ENCODE data around the gene RNF130.

Gene RNF130

GRCh38 chr5:180084638-180085561, 13.3 kb upstream of the RNF130 start:
- DNase-seq, result no peak

DNA sequence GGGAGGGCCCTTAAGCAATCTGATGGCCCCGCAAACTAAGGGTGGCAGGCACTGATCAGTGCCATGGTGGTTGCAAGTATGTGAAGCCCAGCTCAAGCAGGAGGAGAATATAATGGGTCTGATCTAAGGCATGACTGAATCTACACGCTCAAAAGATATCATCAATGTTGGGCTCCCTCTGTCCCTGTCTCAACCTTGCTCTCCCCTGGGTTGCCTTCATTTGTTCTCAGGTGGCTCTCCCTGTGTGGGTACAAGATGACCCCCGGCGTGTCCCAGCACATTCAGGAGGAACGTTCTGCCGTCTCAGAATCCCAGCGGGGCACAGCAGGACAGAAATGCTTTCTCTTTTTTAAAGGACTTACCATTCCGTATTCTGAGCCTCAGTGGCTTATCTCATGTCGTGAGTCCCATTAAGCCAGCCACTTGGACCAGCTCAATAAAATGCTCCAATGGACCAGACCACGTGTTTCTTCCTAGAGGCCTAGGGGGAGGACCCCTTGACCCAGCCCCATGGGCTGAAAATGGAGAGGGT, 12.0 kb upstream of the RNF130 start:
- DNase-seq, result no peak

DNA sequence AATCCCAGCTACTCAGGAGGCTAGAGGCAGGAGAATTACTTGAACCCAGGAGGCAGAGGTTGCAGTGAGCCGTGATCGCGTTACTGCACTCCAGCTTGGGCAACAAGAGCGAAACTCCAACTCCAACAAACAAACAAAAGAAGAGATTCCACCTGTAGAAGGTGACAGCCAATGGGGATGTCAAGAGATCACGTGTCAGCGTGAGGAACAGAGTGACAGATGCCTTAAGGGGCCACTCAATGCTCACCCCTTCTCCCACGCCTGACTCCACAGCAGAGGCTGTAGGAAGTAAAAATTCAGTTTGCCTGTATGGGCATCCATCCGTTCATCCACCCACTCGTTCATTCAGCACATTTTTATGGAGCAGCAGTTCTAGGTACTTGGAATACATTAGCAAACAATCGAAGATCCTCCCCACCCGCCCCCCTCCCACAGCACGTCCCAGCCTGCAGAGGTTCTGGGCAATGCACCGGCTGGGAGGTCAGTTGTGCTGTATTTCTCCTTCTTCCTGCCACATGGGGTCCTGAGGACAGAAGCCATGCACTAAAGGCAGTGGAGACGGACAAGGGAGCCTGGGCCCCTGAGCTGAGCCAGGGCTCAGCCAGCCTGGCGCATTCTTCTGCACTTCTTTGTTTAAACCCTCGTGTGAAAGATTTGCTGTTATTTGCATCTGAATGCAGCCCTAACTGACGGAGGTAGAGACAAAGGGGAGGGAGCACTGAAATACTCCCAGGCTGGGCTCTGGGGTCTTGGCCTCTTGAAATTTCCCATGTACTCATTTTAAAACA, 11.3 kb upstream of the RNF130 start:
- no peak for DNase-seq

DNA sequence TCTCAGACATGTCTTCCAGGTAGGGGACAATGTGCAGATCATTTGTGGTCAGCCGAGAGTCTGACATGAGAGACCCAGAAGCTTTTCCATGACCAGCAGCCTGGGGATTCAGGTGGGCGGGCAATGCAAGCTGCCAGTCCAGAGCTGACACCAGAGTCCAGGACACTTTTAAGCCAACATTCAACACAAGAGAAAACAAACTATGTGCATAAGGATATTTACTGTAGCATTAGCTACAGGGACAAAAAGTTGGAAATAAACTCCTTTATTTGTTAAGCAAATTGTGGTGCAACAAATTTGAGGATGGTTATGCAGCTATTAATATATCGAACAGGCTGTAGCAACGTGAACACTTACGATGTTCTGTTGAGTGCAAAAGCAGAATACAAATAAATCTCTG, 9.9 kb upstream of the RNF130 start:
- no peak for DNase-seq

- DNase-seq, result peak; percentile 10
These were observed 9.1 kb upstream of the RNF130 start for GRCh38 chr5:180080486-180081280.

DNA sequence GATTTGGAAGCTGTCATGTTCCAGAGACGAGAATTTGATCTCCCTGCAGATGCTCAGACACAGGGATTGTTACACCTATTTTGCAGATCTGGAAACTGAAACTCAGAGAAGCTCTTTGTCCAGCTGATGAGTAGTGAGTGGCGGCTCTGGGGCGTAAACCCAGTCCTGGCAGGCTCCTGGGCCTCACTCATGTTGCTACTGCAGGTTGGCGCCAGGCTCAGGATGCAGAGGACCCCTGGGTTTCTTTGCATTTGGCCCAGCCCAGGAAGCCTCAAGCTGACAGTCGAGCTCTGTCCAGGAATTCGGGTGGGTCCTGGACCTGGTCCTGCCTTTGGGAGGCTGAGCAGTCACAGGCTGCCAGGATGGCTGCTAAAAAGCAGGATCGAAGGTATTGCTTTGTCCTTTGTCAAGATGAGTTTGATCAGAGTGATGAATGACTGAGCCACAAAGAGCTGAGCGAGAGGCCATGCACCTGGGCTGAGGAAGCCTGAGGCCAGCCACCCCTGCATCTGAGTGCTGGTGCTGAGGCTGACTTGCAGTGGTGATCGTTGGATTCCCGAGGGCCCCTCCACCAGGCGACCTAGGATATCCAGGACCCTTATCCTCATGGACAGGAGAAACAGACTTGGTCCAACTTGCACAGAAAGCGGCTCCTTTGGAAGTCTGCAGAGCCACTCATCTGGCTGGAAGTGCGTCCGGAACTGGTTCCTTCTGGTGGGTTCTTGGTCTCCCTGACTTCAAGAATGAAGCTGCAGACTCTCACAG, 8.3 kb upstream of the RNF130 start:
- no peak for DNase-seq

GRCh38 chr5:180078348-180078747, 6.8 kb upstream of the RNF130 start:
- no peak for DNase-seq

DNA sequence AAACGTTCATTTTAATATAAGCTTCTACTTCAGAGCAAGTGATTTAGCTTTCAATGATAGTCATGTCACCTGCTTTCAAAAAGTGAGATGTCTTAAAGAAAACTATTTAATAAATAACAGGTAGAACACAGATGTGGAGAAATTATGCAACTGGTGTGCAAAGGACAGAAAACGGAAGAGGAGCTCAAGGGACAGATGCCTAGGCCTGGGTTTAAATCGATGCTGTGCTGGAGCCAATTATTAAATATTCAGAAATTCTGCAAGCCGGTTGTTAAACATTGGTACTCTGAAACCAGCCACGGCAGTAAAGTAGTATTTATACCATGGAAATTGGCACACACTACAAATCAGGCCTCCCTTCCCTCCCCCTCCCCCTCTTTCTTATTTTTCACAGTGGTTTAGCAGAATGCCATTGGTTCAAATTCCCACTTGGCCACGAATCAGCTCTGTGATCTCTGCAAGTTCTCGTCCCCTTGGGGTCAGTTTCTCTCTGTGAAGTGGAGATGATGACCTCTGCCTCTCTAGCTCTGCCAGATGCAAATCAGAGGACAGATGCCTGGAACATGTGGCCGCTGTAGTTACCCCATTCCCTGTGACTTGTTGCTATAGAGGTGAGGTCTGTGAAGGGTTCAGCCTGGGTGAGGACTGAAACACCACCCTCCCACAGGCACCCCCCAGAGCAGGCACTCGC, 6.2 kb upstream of the RNF130 start:
- DNase-seq, result no peak

- no peak for DNase-seq
These were observed 4.1 kb upstream of the RNF130 start for GRCh38 chr5:180075703-180076102.

GRCh38 chr5:180074462-180074861, 2.9 kb upstream of the RNF130 start:
- no peak for DNase-seq

DNA sequence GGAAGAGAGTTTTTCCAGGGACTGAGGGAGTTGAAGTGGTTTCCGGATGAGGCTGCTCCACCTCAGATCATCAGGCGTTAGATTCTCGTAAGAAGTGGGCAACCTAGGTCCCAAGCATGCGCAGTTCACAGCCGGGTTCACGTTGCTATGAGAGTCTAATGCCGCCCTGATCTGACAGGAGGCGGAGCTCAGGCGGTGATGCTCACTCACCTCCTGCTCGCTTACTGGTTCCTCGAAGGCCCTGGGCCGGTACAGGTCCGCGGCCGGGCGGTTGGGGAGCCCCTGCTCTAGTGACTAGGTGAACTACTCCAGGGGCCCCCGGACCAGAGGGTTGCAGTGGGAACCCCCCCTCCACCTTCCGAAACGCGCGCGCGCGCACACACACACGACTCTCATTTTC, 997 bp upstream of the RNF130 start:
- no peak for DNase-seq

- DNase-seq, result no peak
These were observed 643 bp upstream of the RNF130 start for GRCh38 chr5:180072256-180072548.

GRCh38 chr5:180070756-180071530, 616 bp downstream of the RNF130 start:
- DNase-seq, result no peak

DNA sequence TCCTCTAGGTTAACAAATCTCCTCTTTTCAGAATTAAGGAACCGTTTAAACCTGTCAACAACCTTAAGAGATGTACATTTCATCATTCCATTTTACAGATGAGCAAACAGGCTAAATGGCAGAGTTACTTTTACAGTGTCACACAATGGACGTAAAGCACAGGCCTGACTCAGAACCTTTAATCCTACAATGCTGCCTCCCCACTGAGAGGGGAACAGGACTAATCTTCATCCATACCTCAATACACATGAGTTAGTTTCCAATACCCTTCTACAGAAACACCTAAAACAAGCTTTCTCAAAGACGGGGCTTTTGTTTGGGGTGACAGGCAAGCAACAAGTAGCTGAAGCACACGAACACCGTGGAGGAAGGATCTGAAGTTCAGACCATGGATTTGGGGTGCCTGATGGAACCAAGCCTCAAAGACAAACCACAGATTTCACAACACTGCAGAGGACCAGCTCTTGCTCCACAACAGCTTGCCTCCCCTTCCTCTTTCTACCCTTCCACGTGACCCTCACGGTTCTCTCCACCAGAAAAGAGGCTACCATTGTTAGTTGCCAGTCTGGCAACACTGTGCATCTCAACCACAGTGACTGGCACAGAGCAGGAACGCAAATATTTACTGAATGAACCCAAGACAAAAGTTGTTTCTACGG, 1.8 kb downstream of the RNF130 start:
- DNase-seq, result no peak

GRCh38 chr5:180068519-180069090, 3.0 kb downstream of the RNF130 start:
- DNase-seq, result no peak

DNA sequence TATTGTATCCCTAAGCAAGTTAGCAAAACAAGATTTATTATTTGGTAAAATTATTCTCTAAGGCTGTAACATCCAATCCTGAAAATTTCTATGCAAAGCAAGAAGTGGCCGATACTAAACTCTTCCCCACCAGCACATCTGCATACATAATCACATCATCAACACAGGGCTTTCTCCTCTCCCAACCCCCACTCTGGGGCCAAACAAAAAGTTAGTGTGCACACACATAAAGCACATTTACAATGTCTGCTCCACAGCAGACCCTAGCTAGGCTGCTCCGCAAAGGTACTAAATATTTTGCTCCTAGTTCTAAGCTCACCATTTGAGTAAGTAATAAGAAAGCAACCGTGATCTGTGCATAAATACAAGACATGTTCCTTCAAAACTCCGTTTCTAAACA, 3.6 kb downstream of the RNF130 start:
- no peak for DNase-seq

- DNase-seq, result no peak
These were observed 11.4 kb downstream of the RNF130 start for GRCh38 chr5:180060192-180060591.

DNA sequence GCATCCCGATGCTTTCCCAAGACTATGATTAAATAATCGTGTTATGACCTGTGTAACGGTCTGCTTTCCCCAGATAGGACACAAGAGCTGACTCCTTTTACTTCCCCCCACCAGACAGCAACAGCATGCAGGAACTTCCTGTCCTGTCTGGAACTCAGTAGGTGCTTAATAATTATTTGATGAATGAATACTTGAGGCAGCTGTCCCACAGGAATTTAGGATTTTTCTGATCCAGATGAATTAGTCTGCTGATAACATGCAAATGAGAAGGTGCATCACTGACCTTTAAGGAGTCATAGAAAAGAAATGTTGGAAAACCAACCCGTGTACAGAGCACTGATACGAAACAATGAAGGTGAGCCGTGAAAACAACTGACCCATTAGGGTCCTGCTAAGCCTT, 12.2 kb downstream of the RNF130 start:
- DNase-seq, result no peak

DNA sequence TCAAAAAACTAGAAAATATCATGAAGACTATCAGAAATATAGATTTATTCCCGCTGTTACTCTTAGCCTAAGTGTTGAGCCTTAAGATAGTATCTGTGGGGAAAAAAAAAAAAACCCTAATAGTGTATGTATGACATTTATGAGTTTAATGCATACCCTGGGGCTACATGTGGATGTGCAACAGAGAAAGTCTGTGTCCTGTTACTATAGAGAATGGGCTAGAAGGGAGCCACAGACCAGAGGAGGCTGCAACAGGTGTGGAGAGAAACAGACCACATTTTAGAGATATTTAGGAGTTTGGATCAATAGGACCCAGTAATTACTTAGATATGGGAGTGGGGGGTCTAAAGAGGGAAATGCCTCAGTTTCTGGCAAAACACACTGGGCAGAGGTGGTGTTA, 15.4 kb downstream of the RNF130 start:
- no peak for DNase-seq

DNA sequence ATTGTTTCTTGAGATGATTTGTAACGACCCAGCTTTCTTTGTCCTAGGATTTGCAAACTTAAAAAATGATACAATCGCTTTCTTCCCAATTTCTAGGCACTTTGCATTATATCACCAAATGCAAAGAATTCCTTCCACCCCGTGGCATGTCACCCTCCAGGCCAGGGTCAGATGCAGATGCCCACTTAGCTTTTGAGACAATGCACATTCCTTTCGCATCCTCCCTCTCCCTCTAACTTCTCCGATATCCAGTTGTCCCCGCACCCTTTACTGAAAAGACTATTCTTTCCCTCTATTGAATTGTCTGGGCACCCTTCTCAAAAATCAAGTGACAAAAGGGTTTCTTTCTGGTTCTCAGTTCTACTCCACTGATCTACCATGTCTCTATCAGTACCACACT, 17.3 kb downstream of the RNF130 start:
- no peak for DNase-seq

All from T-helper 9 cell (primary cell).